Skeletal muscle satellite cell (primary cell): ENCODE results near the gene PSME3IP1.

Experiments used
- H3K27me3 ChIP-seq: 2 replicates; pipeline ENCODE4 v1.7.0; 2013; ENCODE audit warnings: low read length; ENCODE audit not compliant: control insufficient read depth, insufficient read depth
- H3K36me3 ChIP-seq: 2 replicates; pipeline ENCODE4 v1.7.0; 2013; ENCODE audit warnings: mild to moderate bottlenecking, control low read depth, low read length; ENCODE audit not compliant: insufficient read depth
- H3K4me1 ChIP-seq: 2 replicates; pipeline ENCODE4 v1.7.0; 2013; ENCODE audit warnings: low read length; ENCODE audit not compliant: control insufficient read depth, insufficient read depth
- H3K4me2 ChIP-seq: 2 replicates; pipeline ENCODE4 v1.7.0; 2013; ENCODE audit warnings: mild to moderate bottlenecking, low read length
- H3K4me3 ChIP-seq: 2 replicates; pipeline ENCODE4 v1.7.0; 2013; ENCODE audit warnings: low read length
- H3K9ac ChIP-seq: 2 replicates; pipeline ENCODE4 v1.7.0; 2013; ENCODE audit warnings: mild to moderate bottlenecking, low read depth, low read length, moderate library complexity
- H3K9me3 ChIP-seq: replicated peaks from 2 replicates; pipeline ENCODE4 v1.7.0; 2013; ENCODE audit warnings: mild to moderate bottlenecking, control low read depth, low read length

PSME3IP1 gene

GRCh38 chr16:57138281-57138935 lies 47.4 kb downstream of the PSME3IP1 start:
- no peaks in the 10 kb centered on the region for H3K27me3 ChIP-seq
- no peak overlapping the region for H3K9ac ChIP-seq
- H3K4me1 ChIP-seq, result peaks cover 5% of the 10 kb centered on the region
- H3K4me3 ChIP-seq, result no peak overlapping the region
- H3K4me2 ChIP-seq, result no peak overlapping the region
- H3K36me3 ChIP-seq, result no peaks in the 10 kb centered on the region
- H3K9me3 ChIP-seq, result no peaks in the 10 kb centered on the region

GRCh38 chr16:57137566-57138273 lies 48.1 kb downstream of the PSME3IP1 start:
- Histone ChIP-seq H3K27me3 (no peaks in the 10 kb centered on the region), H3K9ac (no peak overlapping the region), H3K4me1 (peaks cover 5% of the 10 kb centered on the region), H3K36me3 (no peaks in the 10 kb centered on the region), H3K9me3 (no peaks in the 10 kb centered on the region), H3K4me3 (no peak overlapping the region), H3K4me2 (no peak overlapping the region)

- no peaks in the 10 kb centered on the region for H3K36me3 ChIP-seq
- H3K27me3 ChIP-seq, result no peaks in the 10 kb centered on the region
- H3K4me3 ChIP-seq, result no peak overlapping the region
- no peak overlapping the region for H3K4me2 ChIP-seq
- H3K9me3 ChIP-seq, result no peaks in the 10 kb centered on the region
- peaks cover 4% of the 10 kb centered on the region for H3K4me1 ChIP-seq
- H3K9ac ChIP-seq, result no peak overlapping the region
Measured at GRCh38 chr16:57137043-57137442, 48.8 kb downstream of the PSME3IP1 start.

GRCh38 chr16:57134982-57135381 lies 50.9 kb downstream of the PSME3IP1 start:
- Histone ChIP-seq H3K36me3 (no peaks in the 10 kb centered on the region), H3K4me2 (no peak overlapping the region), H3K27me3 (no peaks in the 10 kb centered on the region), H3K4me3 (no peak overlapping the region), H3K9me3 (no peaks in the 10 kb centered on the region), H3K9ac (no peak overlapping the region), H3K4me1 (no peaks in the 10 kb centered on the region)

GRCh38 chr16:57133886-57134285 lies 52.0 kb downstream of the PSME3IP1 start:
- Histone ChIP-seq H3K9me3 (no peaks in the 10 kb centered on the region), H3K4me3 (no peak overlapping the region), H3K4me2 (no peak overlapping the region), H3K4me1 (no peaks in the 10 kb centered on the region), H3K9ac (no peak overlapping the region), H3K36me3 (no peaks in the 10 kb centered on the region), H3K27me3 (no peaks in the 10 kb centered on the region)

- Histone ChIP-seq H3K27me3 (no peaks in the 10 kb centered on the region), H3K9ac (no peak overlapping the region), H3K36me3 (no peaks in the 10 kb centered on the region), H3K4me1 (no peaks in the 10 kb centered on the region), H3K4me2 (no peak overlapping the region), H3K9me3 (no peaks in the 10 kb centered on the region), H3K4me3 (no peak overlapping the region)
Measured at GRCh38 chr16:57133031-57133430, 52.8 kb downstream of the PSME3IP1 start.

GRCh38 chr16:57132470-57132869 lies 53.4 kb downstream of the PSME3IP1 start:
- no peak overlapping the region for H3K4me3 ChIP-seq
- no peak overlapping the region for H3K9ac ChIP-seq
- H3K4me1 ChIP-seq, result no peaks in the 10 kb centered on the region
- H3K27me3 ChIP-seq, result no peaks in the 10 kb centered on the region
- H3K4me2 ChIP-seq, result no peak overlapping the region
- no peaks in the 10 kb centered on the region for H3K36me3 ChIP-seq
- H3K9me3 ChIP-seq, result no peaks in the 10 kb centered on the region

GRCh38 chr16:57131351-57131970 lies 54.4 kb downstream of the PSME3IP1 start:
- H3K4me1 ChIP-seq, result no peaks in the 10 kb centered on the region
- H3K27me3 ChIP-seq, result no peaks in the 10 kb centered on the region
- H3K4me2 ChIP-seq, result no peak overlapping the region
- no peaks in the 10 kb centered on the region for H3K9me3 ChIP-seq
- H3K36me3 ChIP-seq, result no peaks in the 10 kb centered on the region
- H3K4me3 ChIP-seq, result no peak overlapping the region
- no peak overlapping the region for H3K9ac ChIP-seq

GRCh38 chr16:57130950-57131321 lies 54.9 kb downstream of the PSME3IP1 start:
- Histone ChIP-seq H3K9ac (no peak overlapping the region), H3K4me1 (no peaks in the 10 kb centered on the region), H3K36me3 (no peaks in the 10 kb centered on the region), H3K27me3 (no peaks in the 10 kb centered on the region), H3K4me3 (no peak overlapping the region), H3K4me2 (no peak overlapping the region), H3K9me3 (no peaks in the 10 kb centered on the region)

GRCh38 chr16:57128771-57129389 lies 57.0 kb downstream of the PSME3IP1 start:
- H3K9ac ChIP-seq, result no peak overlapping the region
- H3K9me3 ChIP-seq, result no peaks in the 10 kb centered on the region
- H3K4me3 ChIP-seq, result no peak overlapping the region
- no peaks in the 10 kb centered on the region for H3K4me1 ChIP-seq
- no peaks in the 10 kb centered on the region for H3K27me3 ChIP-seq
- no peaks in the 10 kb centered on the region for H3K36me3 ChIP-seq
- no peak overlapping the region for H3K4me2 ChIP-seq

- Histone ChIP-seq H3K4me2 (no peak overlapping the region), H3K9ac (no peak overlapping the region), H3K4me1 (no peaks in the 10 kb centered on the region), H3K4me3 (no peak overlapping the region), H3K9me3 (no peaks in the 10 kb centered on the region), H3K27me3 (no peaks in the 10 kb centered on the region), H3K36me3 (no peaks in the 10 kb centered on the region)
Measured at GRCh38 chr16:57127836-57128235, 58.0 kb downstream of the PSME3IP1 start.
